ENCODE results near the gene GRHL1. TPM values are rescaled to one million over a fixed set of nuclear protein-coding genes. Genes with fewer than 3 reads are reported as not detected.

Gene GRHL1
- total and polyA plus RNA-seq, 10 donors = 0.20 to 3.0 (median 1.2) TPM

GRCh38 chr2:10022445-10022844 lies 71.0 kb downstream of the GRHL1 start:
- H3K4me3 ChIP-seq = no peak overlapping the region
- no peak for DNase-seq
- H3K27me3 ChIP-seq (replicated peaks in 1 of 7) = no peaks in the 10 kb centered on the region
- H3K36me3 ChIP-seq = no peaks in the 10 kb centered on the region
- H3K27ac ChIP-seq = no peak overlapping the region
- intact Hi-C loops (cut with DNase I; ENCODE audit: low total_unique reads) = no loop called here
- WGBS, 5 donors = 87 to 96% (median 93%) methylated on average over 4 of the region's 4 CpGs
- TF ChIP-seq POLR2AphosphoS5 (IDR thresholded peaks at IDR 0.05) = no peak
- no peak for TF ChIP-seq POLR2A (IDR thresholded peaks at IDR 0.05)
- no peak for TF ChIP-seq CTCF (IDR thresholded peaks at IDR 0.05 in 8 of 11, conservative IDR thresholded peaks at IDR 0.05 in 3 of 11)
- H3K4me1 ChIP-seq = peaks cover 0 to 20% (median 11%) of the 10 kb centered on the region in 6 donors
- peaks cover 0 to 7% (median 2%) of the 10 kb centered on the region in 8 donors for H3K9me3 ChIP-seq

GRCh38 chr2:10022966-10023662 lies 71.6 kb downstream of the GRHL1 start:
- H3K4me1 ChIP-seq = peaks cover 0 to 24% (median 12%) of the 10 kb centered on the region in 6 donors
- intact Hi-C loops (cut with DNase I; ENCODE audit: low total_unique reads) = no loop called here
- TF ChIP-seq POLR2A (IDR thresholded peaks at IDR 0.05) (no peak), CTCF (IDR thresholded peaks at IDR 0.05 in 8 of 11, conservative IDR thresholded peaks at IDR 0.05 in 3 of 11) (no peak), POLR2AphosphoS5 (IDR thresholded peaks at IDR 0.05) (no peak)
- H3K27me3 ChIP-seq (replicated peaks in 1 of 7) = no peaks in the 10 kb centered on the region
- peaks cover 0 to under 1% (median 0%) of the 10 kb centered on the region in 8 donors for H3K9me3 ChIP-seq
- DNase-seq = no peak
- H3K4me3 ChIP-seq = no peak overlapping the region
- H3K36me3 ChIP-seq = no peaks in the 10 kb centered on the region
- WGBS, 5 donors = 83 to 95% (median 89%) methylated on average over 7 to 10 of the region's 10 CpGs
- H3K27ac ChIP-seq = no peak overlapping the region

GRCh38 chr2:10026940-10027569 lies 75.6 kb downstream of the GRHL1 start:
- H3K27me3 ChIP-seq (replicated peaks in 1 of 7) = no peaks in the 10 kb centered on the region
- no peak overlapping the region for H3K4me3 ChIP-seq
- DNase-seq = no peak
- no peak overlapping the region for H3K27ac ChIP-seq
- peaks cover 16 to 43% (median 27%) of the 10 kb centered on the region in 6 donors for H3K4me1 ChIP-seq
- no peaks in the 10 kb centered on the region for H3K9me3 ChIP-seq
- WGBS, 5 donors = 82 to 94% (median 90%) methylated on average over 3 to 8 of the region's 8 CpGs
- TF ChIP-seq POLR2AphosphoS5 (IDR thresholded peaks at IDR 0.05) (no peak), CTCF (IDR thresholded peaks at IDR 0.05 in 8 of 11, conservative IDR thresholded peaks at IDR 0.05 in 3 of 11) (no peak), POLR2A (IDR thresholded peaks at IDR 0.05) (no peak)
- H3K36me3 ChIP-seq = no peaks in the 10 kb centered on the region
- intact Hi-C loops (cut with DNase I; ENCODE audit: low total_unique reads) = no loop called here

- Histone ChIP-seq H3K4me3 (no peak overlapping the region), H3K36me3 (no peaks in the 10 kb centered on the region), H3K27me3 (replicated peaks in 1 of 7) (no peaks in the 10 kb centered on the region), H3K4me1 (peaks cover 16 to 49% (median 27%) of the 10 kb centered on the region in 6 donors), H3K9me3 (no peaks in the 10 kb centered on the region), H3K27ac (peak overlapping the region in 6 of 8 donors; percentile 70 to 84 (median 82))
- 90 to 94% (median 92%) methylated on average over 13 to 16 of the region's 16 CpGs for WGBS, 5 donors
- no peak for DNase-seq
- intact Hi-C loops (cut with DNase I; ENCODE audit: low total_unique reads) = no loop called here
- TF ChIP-seq POLR2AphosphoS5 (IDR thresholded peaks at IDR 0.05) (no peak), CTCF (IDR thresholded peaks at IDR 0.05 in 8 of 11, conservative IDR thresholded peaks at IDR 0.05 in 3 of 11) (no peak), POLR2A (IDR thresholded peaks at IDR 0.05) (no peak)
Measured at GRCh38 chr2:10027660-10028330, 76.3 kb downstream of the GRHL1 start.
